Measurements from ENCODE around the gene ZBTB4.

DNA sequence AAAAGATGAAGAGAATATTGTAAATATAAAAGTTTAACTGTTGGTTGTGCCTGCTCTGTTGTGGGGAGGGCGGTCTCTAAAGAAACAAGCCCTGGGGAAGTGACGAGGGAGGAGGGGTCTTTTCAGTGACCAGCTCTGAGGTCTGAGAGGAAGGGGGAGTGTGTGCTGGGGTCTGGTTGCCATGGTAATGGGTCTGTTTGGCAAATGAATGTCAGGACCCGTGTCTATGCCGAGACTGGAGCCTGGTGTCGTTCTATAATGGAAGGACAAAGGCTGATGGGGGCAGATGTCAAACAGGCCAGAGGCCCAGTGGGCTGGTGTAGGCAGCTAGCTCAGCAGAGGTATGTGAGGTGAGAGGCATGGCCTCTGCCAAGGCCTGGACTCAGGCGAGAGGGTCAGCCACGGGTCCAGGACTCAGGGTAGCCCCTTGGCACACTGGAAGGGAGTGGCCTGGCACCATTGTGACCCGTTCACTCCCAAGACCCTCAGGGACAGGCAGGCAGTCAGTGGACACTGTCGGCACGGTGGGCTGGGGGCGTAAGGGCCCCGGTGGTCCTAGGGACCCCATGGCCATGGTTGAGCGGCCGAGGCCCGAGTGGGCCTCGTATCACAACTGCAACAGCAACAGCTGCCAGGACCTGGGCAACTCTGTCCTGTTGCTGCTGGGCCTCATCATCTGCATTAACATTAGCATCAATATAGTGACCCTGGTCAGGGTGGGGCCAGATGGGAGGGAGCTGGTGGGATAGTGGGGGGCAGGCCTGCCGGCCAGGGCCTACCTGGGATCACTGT is 59.4 kb downstream of the ZBTB4 start, which contains the start of gene SPEM1:
- TF ChIP-seq, protein P1, sequence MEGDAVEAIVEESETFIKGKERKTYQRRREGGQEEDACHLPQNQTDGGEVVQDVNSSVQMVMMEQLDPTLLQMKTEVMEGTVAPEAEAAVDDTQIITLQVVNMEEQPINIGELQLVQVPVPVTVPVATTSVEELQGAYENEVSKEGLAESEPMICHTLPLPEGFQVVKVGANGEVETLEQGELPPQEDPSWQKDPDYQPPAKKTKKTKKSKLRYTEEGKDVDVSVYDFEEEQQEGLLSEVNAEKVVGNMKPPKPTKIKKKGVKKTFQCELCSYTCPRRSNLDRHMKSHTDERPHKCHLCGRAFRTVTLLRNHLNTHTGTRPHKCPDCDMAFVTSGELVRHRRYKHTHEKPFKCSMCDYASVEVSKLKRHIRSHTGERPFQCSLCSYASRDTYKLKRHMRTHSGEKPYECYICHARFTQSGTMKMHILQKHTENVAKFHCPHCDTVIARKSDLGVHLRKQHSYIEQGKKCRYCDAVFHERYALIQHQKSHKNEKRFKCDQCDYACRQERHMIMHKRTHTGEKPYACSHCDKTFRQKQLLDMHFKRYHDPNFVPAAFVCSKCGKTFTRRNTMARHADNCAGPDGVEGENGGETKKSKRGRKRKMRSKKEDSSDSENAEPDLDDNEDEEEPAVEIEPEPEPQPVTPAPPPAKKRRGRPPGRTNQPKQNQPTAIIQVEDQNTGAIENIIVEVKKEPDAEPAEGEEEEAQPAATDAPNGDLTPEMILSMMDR (IDR thresholded peaks at IDR 0.05): no peak
- TF ChIP-seq POLR2A (IDR thresholded peaks at IDR 0.05): no peak

Measured in vagina (tissue), 2 donors.